ENCODE measurements around the gene AP5B1.
"Not testable (repeated sequence)": the region's sequence is repeated elsewhere in the genome, so short reads cannot be mapped to it uniquely, and the experiment has no call there.

AP5B1 gene

DNA sequence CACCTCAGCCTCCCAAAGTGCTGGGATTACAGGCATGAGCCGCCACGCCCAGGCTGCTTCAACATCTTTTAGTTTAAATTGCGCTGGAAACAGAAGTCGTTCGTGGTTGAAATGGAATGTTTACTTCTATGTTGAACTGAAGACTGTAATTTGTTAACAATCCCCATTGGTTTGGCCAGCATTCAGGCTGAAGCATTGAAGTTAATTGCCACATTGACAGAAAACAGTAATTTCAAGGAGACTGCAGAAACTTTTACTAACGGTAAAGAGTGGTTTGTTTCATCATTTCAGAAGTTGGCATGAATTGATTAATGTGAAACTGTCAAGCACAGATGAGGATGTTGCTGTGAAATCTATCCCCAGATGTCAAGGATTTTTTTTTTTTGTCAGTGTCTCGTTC lies 14.2 kb downstream of the AP5B1 start:
- no peaks in the 10 kb centered on the region for H3K27me3 Mint-ChIP-seq
- H3K36me3 Mint-ChIP-seq = no peaks in the 10 kb centered on the region
- no peaks in the 10 kb centered on the region for H3K9me3 Mint-ChIP-seq
- H3K27ac Mint-ChIP-seq = no peak overlapping the region
- no peak overlapping the region for H3K4me3 Mint-ChIP-seq
- H3K4me1 Mint-ChIP-seq = peaks cover 5% of the 10 kb centered on the region

DNA sequence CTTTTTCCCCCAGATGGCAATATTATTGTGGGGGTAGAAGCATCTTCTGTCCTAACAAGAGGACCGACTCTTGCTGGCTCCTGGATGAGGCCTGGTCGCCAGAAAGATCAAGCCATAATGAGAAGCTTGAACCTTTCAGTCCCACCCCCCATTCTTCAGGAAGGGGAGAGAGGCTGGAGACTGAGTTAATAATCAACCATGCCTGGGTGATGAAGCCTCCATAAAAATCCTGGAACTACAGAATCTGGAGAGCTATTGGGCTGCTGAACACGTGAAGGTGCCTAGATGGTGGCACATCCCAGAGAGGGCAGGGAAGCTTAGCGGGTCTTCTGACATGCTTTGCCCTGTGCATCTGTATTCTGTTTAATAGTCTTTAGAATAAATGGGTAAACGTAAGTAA lies 16.3 kb downstream of the AP5B1 start:
- peaks cover under 1% of the 10 kb centered on the region for H3K27me3 Mint-ChIP-seq
- H3K4me1 Mint-ChIP-seq = peaks cover under 1% of the 10 kb centered on the region
- no peaks in the 10 kb centered on the region for H3K9me3 Mint-ChIP-seq
- H3K4me3 Mint-ChIP-seq = no peak overlapping the region
- H3K27ac Mint-ChIP-seq = no peak overlapping the region
- H3K36me3 Mint-ChIP-seq = no peaks in the 10 kb centered on the region

GRCh38 chr11:65762816-65763215 lies 18.0 kb downstream of the AP5B1 start:
- not testable (repeated sequence) for H3K4me3 Mint-ChIP-seq, H3K36me3 Mint-ChIP-seq, H3K4me1 Mint-ChIP-seq, H3K9me3 Mint-ChIP-seq, H3K27ac Mint-ChIP-seq, H3K27me3 Mint-ChIP-seq

DNA sequence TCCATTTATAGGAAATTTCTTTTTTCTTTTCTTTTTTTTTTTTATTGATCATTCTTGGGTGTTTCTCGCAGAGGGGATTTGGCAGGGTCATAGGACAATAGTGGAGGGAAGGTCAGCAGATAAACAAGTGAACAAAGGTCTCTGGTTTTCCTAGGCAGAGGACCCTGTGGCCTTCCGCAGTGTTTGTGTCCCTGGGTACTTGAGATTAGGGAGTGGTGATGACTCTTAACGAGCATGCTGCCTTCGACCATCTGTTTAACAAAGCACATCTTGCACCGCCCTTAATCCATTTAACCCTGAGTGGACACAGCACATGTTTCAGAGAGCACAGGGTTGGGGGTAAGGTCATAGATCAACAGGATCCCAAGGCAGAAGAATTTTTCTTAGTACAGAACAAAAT lies 18.6 kb downstream of the AP5B1 start:
- not testable (repeated sequence) for H3K4me3 Mint-ChIP-seq, H3K27ac Mint-ChIP-seq, H3K9me3 Mint-ChIP-seq, H3K27me3 Mint-ChIP-seq, H3K4me1 Mint-ChIP-seq, H3K36me3 Mint-ChIP-seq

DNA sequence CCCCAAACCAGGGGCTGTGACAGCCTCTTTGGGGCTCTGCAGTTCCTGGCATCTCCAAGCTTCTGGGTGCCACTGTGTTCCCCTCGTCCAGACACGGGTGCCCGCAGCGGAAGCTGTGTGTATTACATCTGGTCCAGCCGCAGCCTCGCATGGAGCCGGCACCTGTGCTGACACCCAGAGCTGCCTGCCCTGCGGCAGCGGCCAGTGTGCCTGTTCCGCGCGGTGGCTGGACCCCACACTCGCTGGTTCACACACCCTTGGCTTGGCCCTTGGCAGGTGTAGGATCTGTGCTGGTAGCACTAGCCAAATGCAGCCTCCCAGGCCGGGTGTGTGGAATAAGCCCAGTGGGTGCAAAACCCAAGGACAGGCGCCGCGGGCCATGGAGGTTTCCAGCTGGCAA lies 35.7 kb downstream of the AP5B1 start:
- H3K36me3 Mint-ChIP-seq = no peaks in the 10 kb centered on the region
- H3K4me3 Mint-ChIP-seq = no peak overlapping the region
- H3K27me3 Mint-ChIP-seq = peaks cover 4% of the 10 kb centered on the region
- no peaks in the 10 kb centered on the region for H3K4me1 Mint-ChIP-seq
- H3K9me3 Mint-ChIP-seq = no peaks in the 10 kb centered on the region
- H3K27ac Mint-ChIP-seq = no peak overlapping the region

- Mint-ChIP-seq H3K9me3 (no peaks in the 10 kb centered on the region), H3K27me3 (peaks cover 4% of the 10 kb centered on the region), H3K27ac (no peak overlapping the region), H3K4me3 (no peak overlapping the region), H3K36me3 (no peaks in the 10 kb centered on the region), H3K4me1 (no peaks in the 10 kb centered on the region)
Observed at GRCh38 chr11:65744699-65745042, 36.1 kb downstream of the AP5B1 start.

DNA sequence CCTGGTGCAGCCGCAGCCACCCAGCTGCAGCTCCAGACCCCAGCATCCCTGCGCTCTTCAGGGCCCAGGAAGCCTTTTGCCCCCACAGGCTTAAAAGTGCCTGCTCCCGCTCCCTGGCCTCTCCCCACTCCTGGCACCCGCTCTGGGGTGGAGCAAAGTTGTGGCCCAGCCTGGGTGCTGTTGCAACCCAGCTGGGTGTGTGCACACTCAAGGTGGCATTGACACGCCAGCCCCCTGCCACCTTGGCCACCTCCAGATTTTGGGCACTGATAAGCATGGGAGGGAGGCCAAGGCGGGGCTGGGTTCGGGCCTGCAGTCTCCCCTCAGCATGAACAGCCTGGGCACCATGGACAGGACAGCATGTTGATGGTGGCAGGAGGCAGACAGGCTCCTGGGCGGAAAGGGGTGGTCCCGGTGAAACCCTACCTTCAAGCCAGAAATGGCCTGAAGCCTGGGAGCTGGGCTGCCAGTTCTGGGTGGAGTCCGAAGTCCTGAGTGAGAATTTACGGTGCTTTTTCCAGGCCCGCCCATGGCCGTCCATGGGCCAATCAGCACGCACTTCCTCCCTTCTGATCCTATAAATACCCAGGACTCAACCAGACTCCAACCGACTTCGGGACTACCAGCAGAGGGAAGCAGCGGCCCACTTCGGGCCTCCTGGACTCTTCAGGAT lies 36.6 kb downstream of the AP5B1 start:
- H3K36me3 Mint-ChIP-seq = no peaks in the 10 kb centered on the region
- no peaks in the 10 kb centered on the region for H3K9me3 Mint-ChIP-seq
- H3K27ac Mint-ChIP-seq = no peak overlapping the region
- no peak overlapping the region for H3K4me3 Mint-ChIP-seq
- no peaks in the 10 kb centered on the region for H3K4me1 Mint-ChIP-seq
- H3K27me3 Mint-ChIP-seq = peaks cover 4% of the 10 kb centered on the region

GRCh38 chr11:65743681-65744025 lies 37.1 kb downstream of the AP5B1 start:
- no peaks in the 10 kb centered on the region for H3K36me3 Mint-ChIP-seq
- no peaks in the 10 kb centered on the region for H3K9me3 Mint-ChIP-seq
- no peaks in the 10 kb centered on the region for H3K4me1 Mint-ChIP-seq
- no peak overlapping the region for H3K27ac Mint-ChIP-seq
- H3K4me3 Mint-ChIP-seq = no peak overlapping the region
- peaks cover 4% of the 10 kb centered on the region for H3K27me3 Mint-ChIP-seq

DNA sequence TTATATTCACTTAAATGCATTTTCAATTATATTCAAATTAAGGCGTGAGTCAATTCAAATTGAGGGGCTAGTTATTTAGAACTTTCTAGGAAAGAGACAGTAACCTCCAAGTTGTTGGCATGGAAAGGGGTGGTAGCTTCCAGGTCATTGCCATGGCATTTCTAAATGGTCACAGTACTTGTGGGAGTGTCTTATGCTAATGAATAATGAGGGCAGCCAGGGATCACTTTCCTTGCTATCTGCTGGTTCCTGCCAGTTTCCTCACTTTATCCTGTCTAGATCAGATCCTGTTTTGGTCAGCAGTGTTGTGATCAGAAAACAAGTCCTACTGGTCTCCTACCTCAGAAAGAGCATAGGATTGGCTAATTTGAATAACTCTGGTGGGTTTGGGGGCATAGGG lies 38.4 kb downstream of the AP5B1 start:
- Mint-ChIP-seq H3K27ac (no peak overlapping the region), H3K4me3 (no peak overlapping the region), H3K27me3 (peaks cover 4% of the 10 kb centered on the region), H3K9me3 (no peaks in the 10 kb centered on the region), H3K4me1 (no peaks in the 10 kb centered on the region), H3K36me3 (no peaks in the 10 kb centered on the region)

DNA sequence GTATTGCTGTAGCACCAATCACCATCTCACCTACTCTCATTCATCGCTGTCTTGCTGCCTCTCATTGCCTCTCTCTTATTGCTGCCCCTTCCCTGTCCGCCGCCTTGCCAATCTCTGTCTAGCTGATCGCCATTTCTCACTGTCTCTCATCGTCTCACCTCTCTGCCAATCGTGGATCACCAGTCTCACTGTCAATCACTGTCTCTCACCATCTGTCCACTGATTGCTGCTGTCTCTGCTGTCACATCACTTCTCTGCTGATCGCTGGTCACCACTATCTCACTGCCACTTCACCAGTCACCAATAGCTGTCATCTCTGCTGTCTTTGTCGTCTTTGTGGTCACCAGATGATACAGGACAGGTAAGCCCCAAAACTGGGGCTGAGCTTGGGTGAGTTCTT lies 39.6 kb downstream of the AP5B1 start:
- Mint-ChIP-seq H3K36me3 (no peaks in the 10 kb centered on the region), H3K27ac (no peak overlapping the region), H3K9me3 (no peaks in the 10 kb centered on the region), H3K4me3 (no peak overlapping the region), H3K4me1 (no peaks in the 10 kb centered on the region), H3K27me3 (peaks cover 3% of the 10 kb centered on the region)

DNA sequence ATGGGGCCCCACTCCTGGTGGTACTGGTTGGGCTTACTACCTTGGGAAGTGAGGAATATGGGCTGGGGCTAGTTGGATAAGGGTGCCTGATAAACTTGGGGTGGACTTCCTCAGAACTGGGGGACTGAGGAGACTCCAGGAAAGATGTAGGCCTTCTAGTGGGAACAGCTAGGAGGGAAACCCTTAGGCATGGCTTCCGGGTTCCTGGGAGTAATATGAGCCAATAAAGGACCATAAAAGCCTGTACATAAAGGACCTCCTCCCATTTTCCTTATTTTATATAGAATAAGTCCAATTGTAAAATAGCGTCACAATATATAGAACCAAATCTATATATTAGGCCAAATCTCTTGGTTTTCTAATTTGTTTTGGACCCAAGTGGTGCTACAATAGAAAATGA lies 41.8 kb downstream of the AP5B1 start:
- no peaks in the 10 kb centered on the region for H3K4me1 Mint-ChIP-seq
- H3K4me3 Mint-ChIP-seq = no peak overlapping the region
- H3K27me3 Mint-ChIP-seq = peaks cover 4% of the 10 kb centered on the region
- no peak overlapping the region for H3K27ac Mint-ChIP-seq
- no peaks in the 10 kb centered on the region for H3K9me3 Mint-ChIP-seq
- no peaks in the 10 kb centered on the region for H3K36me3 Mint-ChIP-seq

DNA sequence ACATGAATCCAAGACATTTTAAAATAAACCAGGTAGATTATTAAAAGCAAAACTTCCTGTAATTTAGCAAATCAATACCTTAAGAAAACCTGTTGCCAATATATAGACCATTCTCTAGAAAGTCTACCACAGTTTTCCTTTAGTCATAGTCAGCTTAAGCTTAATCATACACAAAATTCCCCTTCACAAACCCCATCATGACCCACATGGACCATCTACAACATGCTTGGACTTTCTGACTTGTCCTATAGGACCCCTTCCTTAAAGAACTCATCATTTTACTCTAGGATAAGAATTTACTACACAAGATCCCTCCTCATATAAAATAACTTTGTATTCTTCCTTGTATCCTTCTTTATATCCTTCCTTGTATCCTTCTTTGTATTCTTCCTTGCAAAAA lies 44.0 kb downstream of the AP5B1 start:
- H3K36me3 Mint-ChIP-seq = no peaks in the 10 kb centered on the region
- no peaks in the 10 kb centered on the region for H3K9me3 Mint-ChIP-seq
- H3K27ac Mint-ChIP-seq = no peak overlapping the region
- H3K4me3 Mint-ChIP-seq = no peak overlapping the region
- H3K4me1 Mint-ChIP-seq = no peaks in the 10 kb centered on the region
- peaks cover 7% of the 10 kb centered on the region for H3K27me3 Mint-ChIP-seq

GRCh38 chr11:65735111-65735510 lies 45.7 kb downstream of the AP5B1 start:
- not testable (repeated sequence) for H3K36me3 Mint-ChIP-seq, H3K9me3 Mint-ChIP-seq, H3K27me3 Mint-ChIP-seq, H3K4me1 Mint-ChIP-seq, H3K27ac Mint-ChIP-seq, H3K4me3 Mint-ChIP-seq

DNA sequence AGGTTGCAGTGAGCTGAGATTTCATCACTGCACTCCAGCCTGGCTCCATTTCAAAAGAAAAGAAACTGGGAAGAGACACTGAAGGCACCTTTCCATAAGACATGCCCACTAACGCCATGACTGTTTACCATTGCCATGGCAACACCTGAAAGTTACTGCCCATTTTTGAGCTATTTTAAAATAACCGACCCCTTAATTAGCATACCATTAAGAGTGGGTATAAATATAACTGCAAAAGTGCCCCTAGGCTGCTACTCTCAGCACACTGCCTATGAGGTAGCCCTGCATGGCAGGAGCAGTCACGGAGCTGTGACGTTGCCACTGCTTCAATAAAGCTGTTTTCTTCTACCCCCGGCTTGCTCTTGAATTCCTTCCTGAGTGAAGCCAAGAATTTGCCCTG lies 50.3 kb downstream of the AP5B1 start:
- Mint-ChIP-seq H3K4me1 (no peaks in the 10 kb centered on the region), H3K4me3 (no peak overlapping the region), H3K9me3 (no peaks in the 10 kb centered on the region), H3K27ac (no peak overlapping the region), H3K27me3 (peaks cover 7% of the 10 kb centered on the region), H3K36me3 (no peaks in the 10 kb centered on the region)

DNA sequence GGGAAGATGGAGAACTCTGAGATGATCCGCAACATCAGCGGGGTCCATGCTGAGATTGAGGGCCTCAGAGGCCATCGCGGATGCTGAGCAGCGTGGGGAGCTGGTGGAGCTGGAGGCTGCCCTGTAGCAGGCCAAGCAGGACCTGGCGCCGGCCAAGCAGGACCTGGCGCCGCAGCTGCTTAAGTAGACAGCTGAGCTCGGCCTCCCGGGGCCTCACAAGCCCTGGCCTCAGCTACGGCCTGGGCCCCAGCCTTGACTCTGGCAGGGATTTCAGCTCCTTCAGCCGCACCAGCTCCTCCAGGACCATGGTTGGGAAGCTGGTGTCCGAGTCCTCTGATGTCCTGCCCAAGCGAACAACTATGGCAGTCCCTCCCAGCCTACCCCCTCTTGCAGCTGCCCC lies 52.9 kb downstream of the AP5B1 start:
- H3K4me1 Mint-ChIP-seq = no peaks in the 10 kb centered on the region
- H3K27ac Mint-ChIP-seq = no peak overlapping the region
- H3K9me3 Mint-ChIP-seq = no peaks in the 10 kb centered on the region
- H3K4me3 Mint-ChIP-seq = no peak overlapping the region
- peaks cover 2% of the 10 kb centered on the region for H3K27me3 Mint-ChIP-seq
- no peaks in the 10 kb centered on the region for H3K36me3 Mint-ChIP-seq

DNA sequence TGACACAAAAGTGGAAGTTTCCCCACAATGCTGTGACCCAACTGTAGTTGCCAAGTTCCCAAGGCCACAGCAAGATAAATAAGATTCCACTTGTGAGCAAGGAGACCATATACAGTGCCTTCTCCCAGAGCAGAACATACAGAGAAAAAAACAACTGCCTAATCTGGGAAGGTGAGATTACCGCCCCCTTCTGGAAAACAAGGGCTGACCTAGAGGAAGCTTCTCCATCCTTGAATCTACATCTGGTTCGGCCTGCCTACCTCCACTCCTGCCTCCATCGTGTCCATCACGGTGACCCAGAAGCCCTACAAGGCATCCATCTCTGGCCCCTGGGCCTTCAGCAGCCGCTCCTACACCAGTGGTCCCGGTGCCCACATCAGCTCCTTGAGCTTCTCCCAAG lies 54.1 kb downstream of the AP5B1 start:
- H3K4me1 Mint-ChIP-seq = no peaks in the 10 kb centered on the region
- no peaks in the 10 kb centered on the region for H3K36me3 Mint-ChIP-seq
- H3K9me3 Mint-ChIP-seq = no peaks in the 10 kb centered on the region
- no peak overlapping the region for H3K4me3 Mint-ChIP-seq
- H3K27me3 Mint-ChIP-seq = no peaks in the 10 kb centered on the region
- no peak overlapping the region for H3K27ac Mint-ChIP-seq

All from activated naive CD4-positive, alpha-beta T cell treated with anti-CD3 and anti-CD28 coated beads, Interleukin-2, amount 50 U/mL, for 24 hours (primary cell).